H1 (cell line): Measurements from ENCODE around the gene PSMD13. TPM values are rescaled to one million over a fixed set of nuclear protein-coding genes. Genes with fewer than 3 reads are reported as not detected.

Experiments
- CTCF ChIA-PET: fragments of 300-600 bp; sonication (Branson Sonifier 250); formaldehyde crosslinking; loops from one replicate; lab custom pipeline; 2021; ENCODE audit not compliant: partially characterized antibody; lab: Charles Lee
- POLR2A ChIA-PET: fragments of 300-600 bp; sonication (Branson Sonifier 250); formaldehyde crosslinking; loops from one replicate; lab custom pipeline; 2021; ENCODE audit warnings: inconsistent platforms; ENCODE audit not compliant: partially characterized antibody; lab: Charles Lee
- DNase-seq, 2 experiments: peaks; one replicate each; pipeline versions ENCODE4 v3.0.0 to v3.0.0-alpha.2; 2010 to 2022; ENCODE audit warnings: low spot score in 2 of 2, low read depth in 1 of 2, mixed read lengths in 1 of 2
- FAIRE-seq: peaks from 2 replicates; lab custom pipeline; 2011; peaks lifted over from hg19 to GRCh38; lab: Jason Lieb, UNC
- H2AFZ ChIP-seq: 2 replicates; pipeline ENCODE4 v1.8.1; 2012; ENCODE audit warnings: low read length, inconsistent platforms
- H2AK5ac ChIP-seq: 2 replicates; pipeline ENCODE4 v1.6.1; 2013; ENCODE audit warnings: low read depth, low read length
- H2BK120ac ChIP-seq: replicated peaks from 2 replicates; pipeline ENCODE3; 2013; ENCODE audit warnings: low read depth, low read length, inconsistent platforms
- H2BK12ac ChIP-seq: 2 replicates; pipeline ENCODE4 v1.6.1; 2013; ENCODE audit warnings: low read depth, low read length
- H2BK15ac ChIP-seq: 2 replicates; pipeline ENCODE4 v1.6.1; 2013; ENCODE audit warnings: low read length
- H2BK20ac ChIP-seq: 2 replicates; pipeline ENCODE4 v1.6.1; 2013; ENCODE audit warnings: low read length
- H2BK5ac ChIP-seq: 2 replicates; pipeline ENCODE4 v1.6.1; 2013; ENCODE audit warnings: low read depth, low read length
- H3K14ac ChIP-seq: 2 replicates; pipeline ENCODE4 v1.6.1; 2013; ENCODE audit warnings: inconsistent platforms; ENCODE audit not compliant: insufficient read length
- H3K18ac ChIP-seq: 2 replicates; pipeline ENCODE4 v1.6.1; 2013; ENCODE audit warnings: low read length; ENCODE audit errors: extremely low read depth
- H3K23ac ChIP-seq: 2 replicates; pipeline ENCODE4 v1.6.1; 2013; ENCODE audit warnings: inconsistent platforms; ENCODE audit not compliant: insufficient read length
- H3K23me2 ChIP-seq: 2 replicates; pipeline ENCODE4 v1.6.1; 2013; ENCODE audit warnings: low read depth, low read length
- H3K27ac ChIP-seq: 2 replicates; pipeline ENCODE4 v1.6.1; 2011; ENCODE audit warnings: low read depth, low read length, inconsistent platforms
- H3K27me3 ChIP-seq, 4 experiments: replicated peaks in 1 of 4; 1 replicate in 1 of 4; 2 replicates in 3 of 4; pipeline versions ENCODE4 v1.6.1 to v1.8.1; 2011 to 2013; ENCODE audit warnings: low read length in 3 of 4, mild to moderate bottlenecking in 3 of 4, inconsistent platforms in 2 of 4, mixed read lengths in 2 of 4, moderate library complexity in 1 of 4; ENCODE audit not compliant: control insufficient read depth in 3 of 4, insufficient read depth in 3 of 4; ENCODE audit errors: extremely low read depth in 1 of 4
- H3K36me3 ChIP-seq, 4 experiments: 2 replicates each; pipeline versions ENCODE4 v1.6.1 to v1.8.1; 2011 to 2013; ENCODE audit warnings: mild to moderate bottlenecking in 4 of 4, low read length in 3 of 4, moderate library complexity in 2 of 4, control low read depth in 1 of 4, inconsistent platforms in 1 of 4; ENCODE audit not compliant: insufficient read depth in 4 of 4, control insufficient read depth in 2 of 4
- H3K4ac ChIP-seq: replicated peaks from 2 replicates; pipeline ENCODE3; 2013; ENCODE audit warnings: low read length, low read depth, mixed read lengths, inconsistent platforms; ENCODE audit not compliant: insufficient read length
- H3K4me1 ChIP-seq, 4 experiments: replicated peaks in 1 of 4; 1 replicate in 1 of 4; 2 replicates in 3 of 4; pipeline versions ENCODE4 v1.6.1 to v1.8.1; 2011 to 2013; ENCODE audit warnings: low read length in 3 of 4, inconsistent platforms in 2 of 4, mixed read lengths in 1 of 4; ENCODE audit not compliant: insufficient read depth in 4 of 4, control insufficient read depth in 3 of 4
- H3K4me2 ChIP-seq, 2 experiments: 2 replicates each; pipeline versions ENCODE4 v1.6.1 to v1.8.1; 2011 to 2013; ENCODE audit warnings: low read depth in 2 of 2, low read length in 2 of 2, control low read depth in 1 of 2, inconsistent platforms in 1 of 2, mild to moderate bottlenecking in 1 of 2; ENCODE audit not compliant: insufficient read depth in 1 of 2
- H3K4me3 ChIP-seq, 4 experiments: fragments of 200-600, 300-600 bp in 1 of 4; sonication (generic), shearing (Covaris generic), sonication (Bioruptor Twin) in 1 of 4; 2 replicates each; pipeline versions ENCODE4 v1.5.1 to v1.8.1; 2011 to 2016; ENCODE audit warnings: low read length in 4 of 4, low read depth in 3 of 4, control low read depth in 2 of 4, inconsistent platforms in 2 of 4, mild to moderate bottlenecking in 2 of 4, mixed read lengths in 1 of 4, moderate library complexity in 1 of 4; ENCODE audit not compliant: insufficient read depth in 2 of 4; ENCODE audit errors: extremely low read depth in 1 of 4
- H3K56ac ChIP-seq: replicated peaks from 2 replicates; pipeline ENCODE3; 2013; ENCODE audit warnings: low read depth, mild to moderate bottlenecking, mixed read lengths, low read length, inconsistent platforms; ENCODE audit not compliant: insufficient read length
- H3K79me1 ChIP-seq: 2 replicates; pipeline ENCODE4 v1.6.1; 2013; ENCODE audit warnings: low read depth, low read length, control low read depth
- H3K79me2 ChIP-seq, 2 experiments: 2 replicates each; pipeline versions ENCODE4 v1.6.1 to v1.8.1; 2012 to 2013; ENCODE audit warnings: low read length in 2 of 2, mild to moderate bottlenecking in 2 of 2, inconsistent platforms in 1 of 2; ENCODE audit not compliant: insufficient read depth in 2 of 2, control insufficient read depth in 1 of 2
- H3K9ac ChIP-seq, 4 experiments: replicated peaks in 1 of 4; 1 replicate in 1 of 4; 2 replicates in 3 of 4; pipeline versions ENCODE4 v1.6.1 to v1.8.1; 2011 to 2013; ENCODE audit warnings: low read depth in 3 of 4, low read length in 3 of 4, control low read depth in 2 of 4, mild to moderate bottlenecking in 2 of 4, moderate library complexity in 2 of 4, inconsistent platforms in 1 of 4; ENCODE audit errors: extremely low read depth in 1 of 4
- H3K9me3 ChIP-seq, 2 experiments: 2 replicates each; pipeline versions ENCODE4 v1.6.1 to v1.8.1; 2012 to 2013; ENCODE audit warnings: mild to moderate bottlenecking in 2 of 2, moderate library complexity in 2 of 2, control low read depth in 1 of 2, inconsistent platforms in 1 of 2, low read depth in 1 of 2, low read length in 1 of 2, mixed read lengths in 1 of 2; ENCODE audit not compliant: insufficient read depth in 2 of 2
- H4K20me1 ChIP-seq, 2 experiments: replicated peaks in 1 of 2; 2 replicates each; pipeline versions ENCODE3 to v1.8.1; 2011 to 2013; ENCODE audit warnings: inconsistent platforms in 2 of 2, low read length in 2 of 2, mild to moderate bottlenecking in 1 of 2; ENCODE audit not compliant: insufficient read depth in 2 of 2, control insufficient read depth in 1 of 2
- H4K5ac ChIP-seq: 2 replicates; pipeline ENCODE4 v1.6.1; 2013; ENCODE audit warnings: low read length, low read depth, mixed read lengths, inconsistent platforms; ENCODE audit not compliant: insufficient read length
- H4K8ac ChIP-seq: 2 replicates; pipeline ENCODE4 v1.8.0; 2013; ENCODE audit warnings: mild to moderate bottlenecking, moderate library complexity, low read length, inconsistent platforms; ENCODE audit not compliant: insufficient read depth; ENCODE audit errors: extremely low read depth
- H4K91ac ChIP-seq: replicated peaks from 2 replicates; pipeline ENCODE3; 2013; ENCODE audit warnings: low read length, mixed read lengths, inconsistent platforms; ENCODE audit not compliant: insufficient read length
- ASH2L ChIP-seq: fragments of 200-600, 300-600 bp; sonication (generic); IDR thresholded peaks from one replicate; pipeline ENCODE4 v1.7.1; 2017; ENCODE audit warnings: low read length
- EGR1 ChIP-seq: IDR thresholded peaks from 2 replicates; pipeline ENCODE4 v1.6.1; 2011; ENCODE audit warnings: low read depth, low read length, borderline replicate concordance
- WGBS, 2 experiments: shearing (Covaris generic) in 1 of 2; methylation state at CpG; one replicate each; pipeline versions ENCODE4 v1.1.6 to v1.1.7; 2013 to 2015; ENCODE audit warnings: low lambda C conversion rate in 2 of 2, mixed read lengths in 2 of 2, inconsistent platforms in 1 of 2, low coverage in 1 of 2, missing lambda C conversion rate in 1 of 2; ENCODE audit not compliant: insufficient replicate concordance in 2 of 2, insufficient coverage in 1 of 2, insufficient read length in 1 of 2; ENCODE audit errors: extremely low coverage in 1 of 2, missing lambda C conversion rate in 1 of 2; 5-methylcytosine and 5-hydroxymethylcytosine counted together
- polyA plus RNA-seq, 7 experiments: library from polyadenylated mRNA; depleted of rRNA in 3 of 7; stranded (reverse) in 5 of 7; unstranded in 2 of 7; fragments of >200 nt in 5 of 7; fragments of 200-250 nt in 2 of 7; gene quantifications; 1 replicate in 5 of 7; 2 replicates in 1 of 7; 4 replicates in 1 of 7; pipeline versions ENCODE4 v1.2.1 to v1.2.3, GENCODE V29; 2011 to 2013; ENCODE audit warnings: missing spikeins in 2 of 7, mixed read lengths in 2 of 7
- total RNA-seq: library from RNA; stranded (reverse); fragmentation: NEBNext Ultra II Directional; extraction: Animal tissue kit (Norgen Biotek cat#: 25700); gene quantifications from 2 replicates; pipeline ENCODE4 v1.2.1, GENCODE V29; 2021

PSMD13 gene
- total and polyA plus RNA-seq, 2 of the 8 experiments (the other 6 are each of a cell fraction or from before 2014, with no cell fraction given): 121 to 141 TPM

- Histone ChIP-seq H4K91ac (no peak overlapping the region), H3K27me3 (no peaks in the 10 kb centered on the region), H2BK120ac (no peak overlapping the region), H4K8ac (no peak overlapping the region), H3K23me2 (peaks cover 22% of the 10 kb centered on the region), H3K14ac (no peak overlapping the region), H3K4me1 (peaks cover 0 to 21% (median 7%) of the 10 kb centered on the region in 4 experiments; a peak in 5 of 7 replicates), H2AK5ac (no peak overlapping the region), H3K79me2 (peaks cover 0 to 25% of the 10 kb centered on the region in 2 experiments; a peak in 2 of 4 replicates), H3K9ac (no peak overlapping the region), H3K4me3 (no peak overlapping the region), H3K9me3 (no peaks in the 10 kb centered on the region), H2BK20ac (no peak overlapping the region), H3K23ac (no peak overlapping the region), H2AFZ (no peak overlapping the region), H3K18ac (no peak overlapping the region), H3K56ac (no peak overlapping the region), H4K5ac (no peak overlapping the region), H2BK5ac (no peak overlapping the region), H3K4me2 (no peak overlapping the region), H4K20me1 (peaks cover 0 to 11% of the 10 kb centered on the region in 2 experiments), H3K4ac (no peak overlapping the region), H2BK15ac (no peak overlapping the region), H3K27ac (no peak overlapping the region), H2BK12ac (no peak overlapping the region), H3K36me3 (peaks cover 32 to 57% (median 41%) of the 10 kb centered on the region in 4 experiments), H3K79me1 (peaks cover 6% of the 10 kb centered on the region)
- CTCF ChIA-PET: interaction anchor here (0.9 to 2.4 kb wide), 4 partner anchors 19 to 152 kb away, joined by 3 to 11 read pairs (median 6); no protein-coding TSS in a partner anchor
- TF ChIP-seq EGR1 (no peak), ASH2L (no peak)
- WGBS, 2 experiments: 91% methylated on average over 5 of the region's 5 CpGs; no CpG with 5 or more reads in 1 of the 2 experiments
- POLR2A ChIA-PET: interaction anchor here (8.7 kb wide), 1 partner anchor 20 kb away, joined by 99 read pairs; the partner anchor contains the start of gene SIRT3
- DNase-seq (no peak), FAIRE-seq (no peak)
Measured at GRCh38 chr11:211295-211694, 25.5 kb upstream of the PSMD13 start.
